Measurements from ENCODE around the gene LAMP5. TPM values are rescaled to one million over a fixed set of nuclear protein-coding genes. Genes with fewer than 3 reads are reported as not detected.

Gene LAMP5
- polyA plus RNA-seq = under 1 TPM; 0.01 to 0.04 TPM

GRCh38 chr20:9514461-9515213 lies at the start of gene LAMP5:
Gene LAMP5, plus strand, starts transcription at chr20:9514590. Its CDS starts 263 bp downstream, at chr20:9514853.
- no peak within 1 kb of the TSS for H3K4me3 ChIP-seq (ENCODE audit: low read depth in 1 of 2, low read length in 2 of 2)
- H3K9me3 ChIP-seq (ENCODE audit: control insufficient read depth in 2 of 2, insufficient read depth in 1 of 2, low read depth in 1 of 2, low read length in 1 of 2) = no peaks in the 10 kb centered on the region
- no peak within 1 kb of the TSS for H3K27ac ChIP-seq (ENCODE audit: low read depth in 2 of 2, low read length in 1 of 2)
- no peaks in the 10 kb centered on the region for H3K36me3 ChIP-seq (ENCODE audit: control insufficient read depth in 2 of 2, insufficient read depth in 2 of 2, low read length in 1 of 2)
- H3K27me3 ChIP-seq (ENCODE audit: control insufficient read depth in 1 of 2, insufficient read depth in 2 of 2, low read length in 2 of 2) = peaks cover 0 to 5% of the 10 kb centered on the region in 2 donors
- WGBS, 2 donors = 3% methylated on average over 38 of the region's 38 CpGs
- H3K4me1 ChIP-seq (ENCODE audit: control insufficient read depth in 2 of 2, insufficient read depth in 2 of 2, low read length in 1 of 2) = peaks cover 9 to 11% of the 10 kb centered on the region in 2 donors

DNA sequence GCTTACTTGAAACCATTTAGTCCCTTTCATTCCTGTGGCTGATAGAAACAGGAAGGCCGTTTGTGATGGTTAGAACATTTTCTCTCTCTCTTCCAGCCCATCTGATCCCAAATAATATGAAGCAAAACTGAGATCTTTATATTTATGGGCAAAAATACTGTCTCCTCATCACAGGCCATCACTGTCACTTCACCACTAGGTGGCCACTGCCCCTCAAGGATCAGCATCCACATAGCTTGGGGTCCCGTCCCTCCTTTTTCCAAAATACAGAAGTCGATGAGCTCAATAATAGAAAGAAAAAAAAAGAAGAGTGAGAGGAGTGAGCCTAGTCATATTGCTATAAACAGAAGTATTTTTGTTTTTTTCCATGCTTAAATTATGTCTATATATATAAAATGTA lies 46.4 kb upstream of the LAMP5 start:
- H3K36me3 ChIP-seq (ENCODE audit: control insufficient read depth in 2 of 2, insufficient read depth in 2 of 2, low read length in 1 of 2) = no peaks in the 10 kb centered on the region
- no peak overlapping the region for H3K27ac ChIP-seq (ENCODE audit: low read depth in 2 of 2, low read length in 1 of 2)
- no peaks in the 10 kb centered on the region for H3K27me3 ChIP-seq (ENCODE audit: control insufficient read depth in 1 of 2, insufficient read depth in 2 of 2, low read length in 2 of 2)
- 45 to 50% methylated on average over 3 of the region's 3 CpGs for WGBS, 2 donors
- no peaks in the 10 kb centered on the region for H3K9me3 ChIP-seq (ENCODE audit: control insufficient read depth in 2 of 2, insufficient read depth in 1 of 2, low read depth in 1 of 2, low read length in 1 of 2)
- H3K4me3 ChIP-seq (ENCODE audit: low read depth in 1 of 2, low read length in 2 of 2) = no peak overlapping the region
- no peaks in the 10 kb centered on the region for H3K4me1 ChIP-seq (ENCODE audit: control insufficient read depth in 2 of 2, insufficient read depth in 2 of 2, low read length in 1 of 2)

GRCh38 chr20:9474835-9475415 lies 39.5 kb upstream of the LAMP5 start:
- Histone ChIP-seq H3K9me3 (ENCODE audit: control insufficient read depth in 2 of 2, insufficient read depth in 1 of 2, low read depth in 1 of 2, low read length in 1 of 2) (no peaks in the 10 kb centered on the region), H3K27ac (ENCODE audit: low read depth in 2 of 2, low read length in 1 of 2) (no peak overlapping the region), H3K4me1 (ENCODE audit: control insufficient read depth in 2 of 2, insufficient read depth in 2 of 2, low read length in 1 of 2) (no peaks in the 10 kb centered on the region), H3K4me3 (ENCODE audit: low read depth in 1 of 2, low read length in 2 of 2) (no peak overlapping the region), H3K36me3 (ENCODE audit: control insufficient read depth in 2 of 2, insufficient read depth in 2 of 2, low read length in 1 of 2) (no peaks in the 10 kb centered on the region), H3K27me3 (ENCODE audit: control insufficient read depth in 1 of 2, insufficient read depth in 2 of 2, low read length in 2 of 2) (no peaks in the 10 kb centered on the region)
- WGBS, 2 donors = 72 to 75% methylated on average over 2 of the region's 2 CpGs

DNA sequence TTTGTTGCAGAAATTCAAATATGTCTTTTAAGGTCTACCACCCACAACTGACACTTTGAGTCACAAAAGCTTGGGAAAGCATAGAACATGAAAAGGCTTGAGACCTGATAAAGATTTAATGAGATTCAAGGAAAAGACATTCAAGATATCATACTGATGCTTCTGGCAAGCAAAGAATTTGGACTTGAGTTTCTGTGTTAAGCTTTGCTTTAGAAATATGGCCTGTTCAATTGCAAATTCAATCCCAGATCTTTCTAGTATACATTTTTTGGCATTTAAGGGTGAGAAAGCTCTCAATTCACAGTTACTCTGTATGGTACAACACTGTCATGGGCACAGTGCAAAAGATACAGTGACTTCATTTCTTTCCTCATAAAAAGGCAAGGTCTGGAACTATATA lies 38.9 kb upstream of the LAMP5 start:
- no peaks in the 10 kb centered on the region for H3K4me1 ChIP-seq (ENCODE audit: control insufficient read depth in 2 of 2, insufficient read depth in 2 of 2, low read length in 1 of 2)
- no peaks in the 10 kb centered on the region for H3K27me3 ChIP-seq (ENCODE audit: control insufficient read depth in 1 of 2, insufficient read depth in 2 of 2, low read length in 2 of 2)
- H3K9me3 ChIP-seq (ENCODE audit: control insufficient read depth in 2 of 2, insufficient read depth in 1 of 2, low read depth in 1 of 2, low read length in 1 of 2) = no peaks in the 10 kb centered on the region
- H3K36me3 ChIP-seq (ENCODE audit: control insufficient read depth in 2 of 2, insufficient read depth in 2 of 2, low read length in 1 of 2) = no peaks in the 10 kb centered on the region
- H3K27ac ChIP-seq (ENCODE audit: low read depth in 2 of 2, low read length in 1 of 2) = no peak overlapping the region
- H3K4me3 ChIP-seq (ENCODE audit: low read depth in 1 of 2, low read length in 2 of 2) = no peak overlapping the region

DNA sequence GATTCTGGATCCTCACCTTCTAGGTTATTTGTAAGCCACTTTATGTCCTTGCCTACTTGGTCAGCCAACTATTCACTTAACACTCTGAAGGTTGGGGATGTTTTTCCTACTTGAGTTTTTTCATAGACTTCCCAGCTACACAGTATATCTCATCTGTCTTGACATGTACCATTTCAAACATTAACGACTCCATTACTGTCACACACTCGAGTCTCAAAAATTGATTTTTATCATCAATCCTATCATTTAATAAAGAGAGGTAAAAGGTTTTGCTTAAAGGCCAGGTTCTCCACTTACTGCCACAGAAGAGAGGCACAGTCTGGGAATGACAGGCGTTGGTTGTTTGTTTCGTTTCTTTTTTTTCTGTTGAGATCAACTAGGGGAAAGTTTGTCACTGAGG lies 38.2 kb upstream of the LAMP5 start:
- H3K4me1 ChIP-seq (ENCODE audit: control insufficient read depth in 2 of 2, insufficient read depth in 2 of 2, low read length in 1 of 2) = no peaks in the 10 kb centered on the region
- whole genome bisulfite sequencing, 2 donors = 57 to 91% methylated on average over 4 of the region's 4 CpGs
- no peaks in the 10 kb centered on the region for H3K9me3 ChIP-seq (ENCODE audit: control insufficient read depth in 2 of 2, insufficient read depth in 1 of 2, low read depth in 1 of 2, low read length in 1 of 2)
- H3K4me3 ChIP-seq (ENCODE audit: low read depth in 1 of 2, low read length in 2 of 2) = no peak overlapping the region
- no peaks in the 10 kb centered on the region for H3K36me3 ChIP-seq (ENCODE audit: control insufficient read depth in 2 of 2, insufficient read depth in 2 of 2, low read length in 1 of 2)
- no peak overlapping the region for H3K27ac ChIP-seq (ENCODE audit: low read depth in 2 of 2, low read length in 1 of 2)
- no peaks in the 10 kb centered on the region for H3K27me3 ChIP-seq (ENCODE audit: control insufficient read depth in 1 of 2, insufficient read depth in 2 of 2, low read length in 2 of 2)

DNA sequence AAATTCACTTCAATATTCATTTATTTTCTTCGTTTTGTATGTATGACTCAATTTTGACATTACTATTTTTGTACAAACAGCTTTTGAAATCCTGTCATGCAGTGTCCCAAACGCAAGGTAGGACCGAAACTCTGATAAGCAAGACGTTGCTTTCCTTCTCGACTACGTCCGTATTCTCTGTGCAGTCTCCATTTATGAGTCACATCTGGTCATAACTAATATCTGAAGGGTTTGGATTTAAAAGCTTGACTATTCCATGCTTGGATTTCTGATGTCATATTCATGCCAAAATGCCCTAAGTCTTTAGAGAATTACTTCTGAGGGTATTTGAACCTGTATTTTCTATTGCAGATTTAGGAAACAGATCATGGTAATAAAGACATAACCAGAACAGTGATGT lies 37.8 kb upstream of the LAMP5 start:
- H3K36me3 ChIP-seq (ENCODE audit: control insufficient read depth in 2 of 2, insufficient read depth in 2 of 2, low read length in 1 of 2) = no peaks in the 10 kb centered on the region
- H3K27ac ChIP-seq (ENCODE audit: low read depth in 2 of 2, low read length in 1 of 2) = no peak overlapping the region
- H3K9me3 ChIP-seq (ENCODE audit: control insufficient read depth in 2 of 2, insufficient read depth in 1 of 2, low read depth in 1 of 2, low read length in 1 of 2) = no peaks in the 10 kb centered on the region
- H3K4me1 ChIP-seq (ENCODE audit: control insufficient read depth in 2 of 2, insufficient read depth in 2 of 2, low read length in 1 of 2) = no peaks in the 10 kb centered on the region
- WGBS, 2 donors = 89 to 93% methylated on average over 7 of the region's 7 CpGs
- no peaks in the 10 kb centered on the region for H3K27me3 ChIP-seq (ENCODE audit: control insufficient read depth in 1 of 2, insufficient read depth in 2 of 2, low read length in 2 of 2)
- H3K4me3 ChIP-seq (ENCODE audit: low read depth in 1 of 2, low read length in 2 of 2) = no peak overlapping the region

DNA sequence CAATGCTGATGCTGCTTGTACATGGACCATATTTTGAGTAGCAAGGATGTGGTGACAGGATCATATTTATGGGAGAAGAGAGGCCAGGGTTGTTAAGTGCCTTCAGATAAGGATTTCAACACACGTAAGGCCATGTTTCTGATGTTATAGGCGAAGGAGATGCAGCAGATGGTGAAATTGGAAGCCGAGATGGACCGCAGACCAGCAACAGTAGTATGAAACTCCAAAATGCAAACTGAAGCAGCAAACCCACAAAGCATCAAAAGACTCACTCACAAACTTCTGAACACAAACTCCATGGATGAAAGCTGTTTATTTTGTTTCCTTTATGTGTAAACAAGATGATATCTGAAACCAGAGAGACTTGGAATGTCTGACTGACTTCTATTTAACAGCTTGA lies 35.6 kb upstream of the LAMP5 start:
- no peaks in the 10 kb centered on the region for H3K9me3 ChIP-seq (ENCODE audit: control insufficient read depth in 2 of 2, insufficient read depth in 1 of 2, low read depth in 1 of 2, low read length in 1 of 2)
- no peaks in the 10 kb centered on the region for H3K36me3 ChIP-seq (ENCODE audit: control insufficient read depth in 2 of 2, insufficient read depth in 2 of 2, low read length in 1 of 2)
- no peak overlapping the region for H3K27ac ChIP-seq (ENCODE audit: low read depth in 2 of 2, low read length in 1 of 2)
- no peak overlapping the region for H3K4me3 ChIP-seq (ENCODE audit: low read depth in 1 of 2, low read length in 2 of 2)
- H3K27me3 ChIP-seq (ENCODE audit: control insufficient read depth in 1 of 2, insufficient read depth in 2 of 2, low read length in 2 of 2) = no peaks in the 10 kb centered on the region
- WGBS, 2 donors = 78 to 84% methylated on average over 4 of the region's 4 CpGs
- H3K4me1 ChIP-seq (ENCODE audit: control insufficient read depth in 2 of 2, insufficient read depth in 2 of 2, low read length in 1 of 2) = no peaks in the 10 kb centered on the region

GRCh38 chr20:9480066-9480465 lies 34.3 kb upstream of the LAMP5 start:
- Histone ChIP-seq H3K27me3 (ENCODE audit: control insufficient read depth in 1 of 2, insufficient read depth in 2 of 2, low read length in 2 of 2) (no peaks in the 10 kb centered on the region), H3K9me3 (ENCODE audit: control insufficient read depth in 2 of 2, insufficient read depth in 1 of 2, low read depth in 1 of 2, low read length in 1 of 2) (no peaks in the 10 kb centered on the region), H3K36me3 (ENCODE audit: control insufficient read depth in 2 of 2, insufficient read depth in 2 of 2, low read length in 1 of 2) (no peaks in the 10 kb centered on the region), H3K27ac (ENCODE audit: low read depth in 2 of 2, low read length in 1 of 2) (no peak overlapping the region), H3K4me1 (ENCODE audit: control insufficient read depth in 2 of 2, insufficient read depth in 2 of 2, low read length in 1 of 2) (no peaks in the 10 kb centered on the region), H3K4me3 (ENCODE audit: low read depth in 1 of 2, low read length in 2 of 2) (no peak overlapping the region)
- WGBS, 2 donors = 94% methylated on average over 4 of the region's 4 CpGs

DNA sequence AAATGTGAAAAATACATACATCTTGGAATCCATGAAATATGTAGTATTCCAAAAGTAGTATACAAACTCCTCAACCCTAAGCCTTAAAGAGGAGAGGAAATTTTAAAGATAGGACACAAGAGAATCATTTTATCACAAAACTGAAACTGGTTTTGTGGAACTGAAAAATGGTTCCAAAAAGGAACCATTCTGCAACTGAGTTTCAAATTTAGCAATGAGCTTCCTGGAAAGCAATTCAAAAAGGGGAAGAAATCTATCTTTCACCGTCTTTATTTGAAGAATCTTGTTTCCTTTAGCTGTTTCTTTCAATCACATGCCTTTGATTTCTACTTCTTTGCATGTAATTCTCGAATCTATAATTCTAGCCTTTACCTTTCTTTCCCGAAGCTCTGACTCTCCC lies 32.2 kb upstream of the LAMP5 start:
- H3K27ac ChIP-seq (ENCODE audit: low read depth in 2 of 2, low read length in 1 of 2) = no peak overlapping the region
- 70 to 77% methylated on average over 3 of the region's 3 CpGs for WGBS, 2 donors
- no peaks in the 10 kb centered on the region for H3K4me1 ChIP-seq (ENCODE audit: control insufficient read depth in 2 of 2, insufficient read depth in 2 of 2, low read length in 1 of 2)
- H3K9me3 ChIP-seq (ENCODE audit: control insufficient read depth in 2 of 2, insufficient read depth in 1 of 2, low read depth in 1 of 2, low read length in 1 of 2) = no peaks in the 10 kb centered on the region
- no peak overlapping the region for H3K4me3 ChIP-seq (ENCODE audit: low read depth in 1 of 2, low read length in 2 of 2)
- H3K27me3 ChIP-seq (ENCODE audit: control insufficient read depth in 1 of 2, insufficient read depth in 2 of 2, low read length in 2 of 2) = no peaks in the 10 kb centered on the region
- H3K36me3 ChIP-seq (ENCODE audit: control insufficient read depth in 2 of 2, insufficient read depth in 2 of 2, low read length in 1 of 2) = no peaks in the 10 kb centered on the region

- no peaks in the 10 kb centered on the region for H3K4me1 ChIP-seq (ENCODE audit: control insufficient read depth in 2 of 2, insufficient read depth in 2 of 2, low read length in 1 of 2)
- no peak overlapping the region for H3K27ac ChIP-seq (ENCODE audit: low read depth in 2 of 2, low read length in 1 of 2)
- no peaks in the 10 kb centered on the region for H3K36me3 ChIP-seq (ENCODE audit: control insufficient read depth in 2 of 2, insufficient read depth in 2 of 2, low read length in 1 of 2)
- WGBS, 2 donors = 44 to 67% methylated on average over 2 of the region's 2 CpGs
- H3K4me3 ChIP-seq (ENCODE audit: low read depth in 1 of 2, low read length in 2 of 2) = no peak overlapping the region
- no peaks in the 10 kb centered on the region for H3K9me3 ChIP-seq (ENCODE audit: control insufficient read depth in 2 of 2, insufficient read depth in 1 of 2, low read depth in 1 of 2, low read length in 1 of 2)
- no peaks in the 10 kb centered on the region for H3K27me3 ChIP-seq (ENCODE audit: control insufficient read depth in 1 of 2, insufficient read depth in 2 of 2, low read length in 2 of 2)
These were observed 31.3 kb upstream of the LAMP5 start for GRCh38 chr20:9483131-9483530.
